NCI-H128 (cell line): Measurements from ENCODE around the gene SMPDL3A.

Source experiments
- DNase-seq: peaks from one replicate; lab custom pipeline; 2025; ENCODE audit not compliant: unreplicated experiment; lab: John Stamatoyannopoulos, UW

SMPDL3A gene

DNA sequence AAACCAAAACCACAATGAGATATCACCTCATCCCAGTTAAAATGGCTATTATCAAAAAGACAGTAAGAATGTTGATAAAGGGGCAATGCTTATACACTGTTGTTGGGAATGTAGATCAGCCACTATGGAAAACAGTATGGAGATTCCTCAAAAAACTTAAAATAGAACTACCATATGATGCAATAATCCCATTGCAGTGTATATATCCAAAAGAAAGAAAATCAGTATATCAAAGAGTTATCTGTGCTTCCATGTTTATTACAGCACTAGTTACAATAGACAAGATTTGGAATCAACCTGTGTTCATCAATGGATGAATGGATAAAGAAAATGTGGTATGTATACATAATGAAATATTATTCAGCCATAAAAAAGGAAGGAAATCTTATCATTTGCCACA lies 13.1 kb upstream of the SMPDL3A start:
- no peak for DNase-seq

DNA sequence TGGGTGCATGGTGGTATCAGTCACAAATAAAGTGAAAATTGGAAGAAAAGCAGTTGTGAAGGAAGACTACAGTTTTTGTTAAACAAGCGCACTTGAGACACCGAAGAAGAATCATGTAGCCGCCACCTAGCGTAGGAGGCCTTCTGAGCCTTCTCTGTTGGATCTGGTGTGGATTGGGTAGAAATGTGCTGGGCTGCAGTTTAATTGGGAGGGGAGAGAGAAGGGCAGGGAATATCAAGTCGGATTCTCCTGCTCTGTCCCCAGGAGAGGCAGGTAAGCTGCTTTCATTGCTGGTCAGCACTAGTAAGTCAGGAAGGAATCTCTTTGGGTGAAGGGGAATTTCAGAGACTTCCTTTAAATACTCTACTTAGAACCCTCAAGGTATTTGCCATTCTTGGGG lies 10.8 kb upstream of the SMPDL3A start:
- no peak for DNase-seq

DNA sequence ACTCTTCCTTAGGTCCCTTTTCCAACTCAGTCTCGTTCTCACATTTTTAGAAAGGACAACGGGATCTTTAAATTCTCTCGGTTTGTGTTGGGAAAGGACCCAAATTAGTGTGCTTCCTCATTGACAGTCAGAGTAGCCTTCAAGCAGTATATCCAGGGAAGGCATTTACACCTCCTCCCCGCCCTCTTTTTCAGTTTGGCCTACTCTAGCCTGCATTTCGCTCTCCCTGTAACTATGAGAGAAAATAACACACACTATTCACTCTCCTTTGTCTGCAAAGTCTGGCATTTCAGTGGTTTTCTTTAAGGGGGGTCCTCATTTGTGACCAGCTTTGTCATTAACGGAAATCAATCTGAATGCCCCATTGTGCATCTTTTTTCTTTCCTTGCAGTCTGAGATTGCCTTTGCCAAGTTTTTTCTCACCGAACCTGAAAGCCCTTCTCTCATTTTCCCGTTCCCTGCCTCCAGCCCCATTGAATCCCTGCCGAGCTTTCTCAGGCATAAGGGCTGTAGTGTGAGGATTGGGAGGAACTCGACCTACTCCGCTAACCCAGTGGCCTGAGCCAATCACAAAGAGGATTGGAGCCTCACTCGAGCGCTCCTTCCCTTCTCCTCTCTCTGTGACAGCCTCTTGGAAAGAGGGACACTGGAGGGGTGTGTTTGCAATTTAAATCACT lies 9.9 kb upstream of the SMPDL3A start:
- DNase-seq = peak; percentile 62

DNA sequence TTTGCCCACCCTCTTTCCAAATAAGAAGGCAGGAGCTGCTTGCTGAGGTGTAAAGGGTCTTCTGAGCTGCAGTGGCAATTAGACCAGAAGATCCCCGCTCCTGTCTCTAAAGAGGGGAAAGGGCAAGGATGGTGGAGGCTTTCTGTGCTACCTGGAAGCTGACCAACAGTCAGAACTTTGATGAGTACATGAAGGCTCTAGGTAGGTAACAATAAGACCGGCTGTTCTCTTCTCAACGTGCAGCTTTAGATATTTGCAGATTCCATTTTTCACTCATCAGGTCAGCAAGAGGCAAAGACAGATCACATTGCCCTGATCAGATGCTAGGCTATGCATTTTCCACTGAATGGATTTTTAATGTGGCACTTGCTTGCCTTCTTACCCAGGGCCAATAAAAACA lies 9.4 kb upstream of the SMPDL3A start, which contains the start of gene FABP7:
FABP7 (plus strand) TSS at position 50 of the 400 bp plus-strand sequence; CDS start at position 129, 79 bp downstream.
- no peak for DNase-seq

DNA sequence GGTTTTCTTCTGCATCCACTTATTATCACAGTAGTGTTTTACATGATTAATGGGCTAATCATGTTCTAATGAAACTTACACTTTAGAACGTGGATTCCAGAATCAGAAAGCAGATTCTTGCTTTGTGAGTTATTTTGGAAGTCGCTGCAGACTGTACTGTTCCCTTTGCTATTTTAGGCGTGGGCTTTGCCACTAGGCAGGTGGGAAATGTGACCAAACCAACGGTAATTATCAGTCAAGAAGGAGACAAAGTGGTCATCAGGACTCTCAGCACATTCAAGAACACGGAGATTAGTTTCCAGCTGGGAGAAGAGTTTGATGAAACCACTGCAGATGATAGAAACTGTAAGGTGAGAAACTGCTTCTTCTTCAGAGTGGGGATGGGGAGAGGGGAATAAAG lies 8.9 kb upstream of the SMPDL3A start:
- no peak for DNase-seq

DNA sequence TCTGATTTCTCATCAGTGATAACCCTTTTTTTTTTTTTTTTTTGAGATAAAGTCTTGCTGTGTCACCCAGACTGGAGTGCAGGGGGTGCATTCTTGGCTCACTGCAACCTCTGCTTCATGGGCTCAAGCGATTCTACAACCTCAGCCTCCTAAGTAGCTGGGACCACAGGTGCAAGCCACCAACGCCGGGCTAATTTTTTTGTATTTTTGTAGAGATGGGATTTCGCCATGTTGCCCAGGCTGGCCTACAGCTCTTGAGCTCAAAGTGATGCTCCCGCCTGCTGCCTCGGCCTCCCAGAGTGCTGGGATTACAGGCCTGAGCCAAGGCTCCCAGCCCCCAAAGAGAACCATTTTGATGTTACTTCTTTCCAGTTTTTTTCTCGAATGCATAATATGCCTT lies 7.3 kb upstream of the SMPDL3A start:
- no peak for DNase-seq

DNA sequence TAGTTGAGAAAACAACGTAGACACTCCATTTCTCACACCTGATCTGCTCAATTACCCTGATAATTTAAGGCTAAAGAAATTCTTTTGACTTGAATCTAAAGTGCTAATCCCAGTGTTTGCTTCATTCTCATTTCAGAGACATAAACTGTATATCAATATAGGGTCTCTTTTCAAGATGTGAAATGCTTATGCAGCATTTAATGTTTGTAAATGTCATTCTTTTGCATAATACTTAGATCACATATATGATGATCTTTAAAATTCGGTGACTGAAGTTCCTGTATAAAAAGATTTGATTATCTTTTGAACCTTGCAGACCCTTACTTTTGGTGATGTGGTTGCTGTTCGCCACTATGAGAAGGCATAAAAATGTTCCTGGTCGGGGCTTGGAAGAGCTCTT lies 5.7 kb upstream of the SMPDL3A start:
- no peak for DNase-seq

DNA sequence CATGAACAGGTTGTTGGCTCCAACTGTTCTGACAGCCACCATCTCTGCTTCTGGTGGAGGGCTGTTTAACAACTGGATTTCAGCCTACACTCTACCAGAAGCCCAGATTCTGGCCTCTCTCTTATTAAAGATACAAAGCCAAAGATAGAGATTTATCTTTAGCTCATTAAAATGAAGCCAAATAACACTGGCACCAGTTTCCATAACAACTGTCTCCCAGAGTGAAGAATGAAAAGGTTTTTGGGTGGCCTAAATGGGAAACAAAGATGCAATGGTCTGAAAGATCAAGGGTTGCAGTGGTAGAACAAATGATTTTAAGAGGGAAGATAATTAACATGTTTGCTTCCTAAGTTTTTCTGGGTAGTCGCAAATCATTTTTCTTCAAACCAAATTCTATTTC lies 3.2 kb upstream of the SMPDL3A start:
- DNase-seq = no peak

DNA sequence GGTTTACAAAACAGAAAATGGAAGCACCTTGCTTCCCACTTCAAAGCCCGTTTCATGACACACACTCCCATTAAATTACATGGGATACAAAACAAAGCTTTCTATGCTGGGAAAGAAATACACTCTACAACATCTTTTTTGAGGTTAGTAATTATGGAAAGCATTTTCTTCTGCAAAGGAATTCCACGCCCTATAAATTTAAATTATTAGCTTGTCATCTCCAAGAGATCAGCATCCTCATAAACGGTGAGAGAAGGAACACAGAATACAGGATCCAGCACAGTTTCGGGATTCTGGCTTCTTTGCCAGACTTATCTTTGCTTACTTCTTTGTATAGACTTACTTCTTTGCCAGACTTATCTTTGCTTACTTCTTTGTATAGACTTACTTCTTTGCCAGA lies 1.3 kb upstream of the SMPDL3A start:
- no peak for DNase-seq

DNA sequence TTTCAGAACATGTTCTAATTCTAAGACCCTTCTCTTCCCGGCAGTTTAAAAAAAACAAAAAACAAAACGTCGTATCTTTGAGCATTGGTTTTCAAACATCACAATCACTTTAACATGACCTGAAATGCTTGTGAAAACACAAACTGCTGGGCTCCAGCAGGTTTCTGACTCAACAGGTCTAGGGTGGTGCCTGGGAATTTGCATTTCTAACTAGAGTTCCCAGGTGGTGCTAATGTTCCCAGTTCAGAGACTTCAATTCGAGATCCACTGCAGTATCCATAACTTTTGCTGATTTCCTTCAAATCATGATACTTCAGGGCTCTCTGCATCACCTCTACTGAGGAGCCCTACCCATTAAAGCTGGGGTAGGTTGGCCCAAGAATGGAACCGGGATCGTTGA lies 850 bp upstream of the SMPDL3A start:
- no peak for DNase-seq

DNA sequence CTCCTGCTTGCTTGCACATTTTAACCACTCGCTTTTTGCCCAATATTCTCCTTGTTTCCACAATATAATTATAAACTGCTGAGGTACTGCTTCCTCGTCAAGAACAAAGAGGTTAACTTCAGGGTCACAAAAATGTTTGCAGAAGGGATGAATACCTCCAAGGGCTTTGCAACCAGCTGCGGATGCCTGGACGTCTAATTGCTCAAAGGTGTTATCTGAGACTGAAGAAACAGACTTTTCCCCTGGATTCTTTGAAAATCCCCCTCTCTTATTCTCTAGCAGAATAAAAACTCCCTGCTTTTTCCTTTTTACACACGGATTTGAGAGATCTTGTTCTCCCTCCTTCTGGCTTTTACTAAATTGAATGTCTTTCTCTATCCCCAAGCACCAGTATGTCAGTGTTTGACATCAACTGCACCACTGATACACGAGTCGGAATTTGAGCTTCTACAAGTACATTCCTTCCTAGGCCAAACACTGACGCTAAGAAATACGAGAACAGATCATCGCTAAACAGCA lies 336 bp upstream of the SMPDL3A start:
- no peak for DNase-seq

DNA sequence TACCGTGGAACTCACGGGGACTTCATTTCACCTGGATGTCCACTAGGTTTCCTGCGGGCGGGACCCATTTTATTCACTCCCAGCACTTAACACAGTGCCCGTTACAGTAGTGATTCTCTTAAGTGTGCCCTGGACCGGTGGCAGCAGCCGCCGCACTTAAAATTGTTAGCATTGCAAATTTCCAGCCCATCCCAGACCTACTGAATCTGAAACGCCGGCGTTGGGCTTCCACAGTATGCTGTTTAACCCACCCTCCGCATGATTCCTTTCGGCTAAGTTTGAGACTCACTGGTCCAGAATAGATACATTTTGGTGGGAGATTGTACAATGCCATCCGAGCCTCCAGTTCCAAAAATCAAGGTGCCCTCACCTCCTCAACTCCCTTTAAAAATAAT lies 967 bp downstream of the SMPDL3A start:
- no peak for DNase-seq

DNA sequence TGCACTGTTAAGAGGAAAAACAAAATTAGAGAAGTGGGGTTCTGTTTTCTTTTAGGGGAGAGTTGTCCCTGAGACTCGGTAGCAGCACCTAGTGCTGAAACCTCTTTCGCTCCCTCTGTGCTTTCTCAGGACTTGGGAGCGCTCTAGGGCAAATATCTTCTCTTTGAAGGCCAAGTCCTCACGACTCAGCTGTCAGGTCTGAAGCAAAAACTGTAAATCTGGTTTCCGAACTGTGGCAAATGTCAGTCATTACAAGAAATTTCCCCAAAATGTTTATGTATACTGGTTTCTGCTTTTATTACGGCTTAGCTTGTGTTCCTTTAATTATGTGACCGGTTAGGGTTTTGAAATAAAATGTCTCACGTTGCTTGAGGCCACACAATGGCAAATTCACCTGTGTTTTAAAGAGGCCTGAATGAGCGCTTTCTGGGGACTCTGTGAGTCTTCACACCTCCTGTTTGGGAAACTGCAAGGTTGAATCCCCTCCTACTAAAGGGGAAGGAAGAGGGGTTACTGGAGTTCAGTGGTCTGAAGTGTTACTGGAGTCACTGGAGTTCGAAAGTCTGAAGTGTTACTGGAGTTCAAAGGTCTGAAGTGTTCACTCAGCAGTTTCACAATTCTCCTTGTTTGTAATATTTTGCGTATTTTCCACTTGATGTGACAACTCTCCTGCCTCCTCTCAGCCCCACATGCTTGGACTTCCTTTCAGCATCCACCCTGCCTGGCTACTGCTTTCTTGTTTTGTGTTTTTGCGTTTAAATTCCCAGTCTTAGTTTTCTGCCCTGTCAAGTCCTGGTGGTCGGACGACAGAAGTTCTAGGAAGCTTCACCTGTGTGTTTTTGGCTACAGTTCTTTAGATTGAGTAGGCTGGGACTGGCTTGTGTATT lies 1.6 kb downstream of the SMPDL3A start:
- DNase-seq = no peak

DNA sequence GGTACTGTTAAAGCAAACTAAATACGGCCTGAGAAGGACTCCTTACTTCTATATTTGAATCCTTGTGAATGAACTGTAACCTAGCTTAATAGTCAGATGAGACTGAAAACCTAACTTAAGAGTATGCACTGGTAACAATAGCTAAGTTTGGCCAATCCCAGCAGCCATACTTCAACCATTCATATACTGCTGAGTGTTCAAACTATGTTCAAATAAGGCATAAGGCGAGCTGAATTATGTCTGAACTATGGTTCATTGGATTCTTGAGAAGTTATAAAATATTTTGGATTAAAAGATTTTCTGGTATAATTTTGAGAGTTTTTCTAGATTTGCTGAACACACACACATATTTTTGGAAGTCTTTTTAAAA lies 2.2 kb downstream of the SMPDL3A start:
- DNase-seq = no peak

DNA sequence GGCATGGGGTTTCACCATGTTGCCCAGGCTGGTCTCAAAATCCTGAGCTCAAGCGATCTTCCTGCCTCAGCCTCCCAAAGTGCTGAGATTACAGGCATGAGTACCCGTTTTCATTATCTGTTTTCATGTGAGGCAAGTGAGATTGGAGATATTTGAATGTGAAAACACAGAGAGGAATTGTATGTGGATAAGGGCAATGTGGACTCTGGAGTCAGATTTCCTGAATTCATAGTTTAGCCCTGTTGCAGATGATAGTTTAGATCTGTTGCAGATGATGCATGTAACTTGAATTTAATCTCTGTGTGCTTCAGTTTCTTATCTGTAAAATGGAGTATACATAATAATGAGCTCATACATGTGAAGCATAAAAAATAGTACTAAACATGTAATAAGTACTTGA lies 3.7 kb downstream of the SMPDL3A start:
- DNase-seq = no peak

DNA sequence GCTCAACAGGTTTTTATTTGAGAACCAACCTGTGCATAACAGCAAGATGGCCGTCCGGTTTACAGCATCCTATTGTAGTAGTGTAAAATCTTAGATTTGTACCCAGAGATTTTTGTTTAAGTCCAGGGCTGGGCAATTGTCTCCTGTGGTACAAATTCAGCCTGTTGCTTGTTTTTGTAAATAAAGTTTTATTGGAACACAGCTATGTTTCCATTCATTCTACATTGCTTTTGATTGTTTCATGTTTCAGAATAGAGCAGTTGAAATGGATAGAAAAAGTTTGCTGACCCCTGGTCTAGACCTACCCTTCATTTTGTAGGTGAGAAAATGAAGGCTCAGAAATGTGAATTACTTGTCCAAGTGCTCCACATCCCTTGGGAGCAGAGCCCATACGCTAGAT lies 8.5 kb downstream of the SMPDL3A start:
- no peak for DNase-seq

DNA sequence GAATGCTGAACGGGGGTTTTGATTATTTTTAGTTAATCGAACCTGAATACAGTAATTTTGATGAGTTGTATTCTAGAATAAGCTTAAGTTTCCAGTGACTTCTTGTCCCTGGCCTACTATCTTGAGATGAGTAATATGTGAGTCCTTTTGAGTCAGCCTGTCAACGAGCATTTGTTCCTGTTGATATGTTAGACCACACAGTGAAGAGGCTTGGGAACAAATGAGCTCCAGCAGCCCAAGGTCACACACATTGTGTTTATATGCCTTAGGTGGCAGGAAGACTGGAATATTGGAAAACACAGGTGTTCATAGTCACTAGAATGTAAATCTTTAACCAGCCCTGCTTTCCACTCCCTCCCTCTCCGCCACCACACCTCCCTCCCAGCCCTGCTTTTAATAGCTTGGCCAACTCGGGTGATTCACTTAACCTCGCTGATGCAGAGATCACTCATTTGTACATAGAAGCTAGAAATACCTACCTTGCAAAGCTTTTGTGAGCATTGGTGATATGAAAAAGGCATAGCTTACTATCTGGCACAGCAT lies 9.1 kb downstream of the SMPDL3A start:
- no peak for DNase-seq

DNA sequence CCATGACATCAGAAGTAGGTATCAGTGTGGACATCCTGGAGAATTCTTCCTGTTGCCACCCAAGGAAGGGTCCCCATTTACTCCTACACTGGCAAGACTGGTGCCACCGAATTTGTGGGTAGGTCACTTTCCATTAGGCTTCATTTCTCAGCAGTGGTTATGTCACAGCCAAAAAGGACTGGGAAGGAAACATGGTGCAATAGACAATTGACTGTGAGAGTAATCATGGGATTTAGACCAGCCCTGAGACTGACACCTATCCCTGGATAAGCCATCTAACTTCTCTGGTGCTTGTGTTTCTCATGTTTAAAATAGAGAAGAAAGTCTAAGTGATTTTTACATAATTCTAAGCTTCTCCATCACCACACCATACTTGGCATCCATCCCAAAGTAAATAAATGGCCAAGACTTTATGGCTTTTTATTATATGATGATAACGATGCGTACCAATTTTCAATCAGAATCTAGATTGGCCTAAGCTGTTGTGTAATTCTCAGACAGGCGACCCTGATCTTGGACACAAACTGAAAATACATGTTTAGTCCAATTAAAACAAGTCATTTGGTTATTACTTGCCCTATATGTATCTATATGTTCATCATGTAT lies 10.2 kb downstream of the SMPDL3A start:
- DNase-seq = no peak

DNA sequence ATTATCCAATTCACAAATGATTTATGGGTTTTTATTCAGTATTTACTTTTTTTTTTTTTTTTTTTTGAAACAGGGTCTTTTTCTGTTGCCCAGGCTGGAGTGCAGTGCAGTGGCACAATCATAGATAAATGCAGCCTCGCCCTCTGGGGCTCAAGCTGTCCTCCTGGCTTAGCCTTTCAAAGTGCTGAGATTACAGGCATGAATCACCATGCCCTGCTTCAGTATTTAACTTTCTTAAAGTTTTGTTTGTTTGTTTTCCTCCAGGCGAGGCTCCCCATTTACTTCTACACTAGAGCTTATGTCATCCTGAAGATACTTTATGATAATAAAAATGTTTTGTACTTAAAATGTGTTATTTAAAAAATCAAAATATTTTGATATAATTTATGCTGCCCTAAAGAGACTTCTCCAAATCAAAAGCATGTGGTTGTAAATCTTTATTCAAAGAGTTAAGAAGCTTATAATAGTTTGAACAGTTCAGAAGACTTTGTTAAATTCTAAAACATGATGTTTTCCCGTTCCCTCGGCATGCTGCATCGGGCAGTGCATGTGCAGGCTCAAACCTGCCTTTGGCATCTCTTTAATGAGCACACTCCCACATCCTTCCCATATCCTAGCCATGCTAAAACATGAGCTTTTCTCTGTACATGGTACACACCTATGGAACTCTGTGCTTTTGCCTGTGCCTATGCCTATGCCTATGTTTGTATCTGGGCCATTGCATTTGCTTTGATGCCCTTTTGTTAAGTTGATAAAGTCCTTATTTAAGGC lies 11.0 kb downstream of the SMPDL3A start:
- DNase-seq = no peak

DNA sequence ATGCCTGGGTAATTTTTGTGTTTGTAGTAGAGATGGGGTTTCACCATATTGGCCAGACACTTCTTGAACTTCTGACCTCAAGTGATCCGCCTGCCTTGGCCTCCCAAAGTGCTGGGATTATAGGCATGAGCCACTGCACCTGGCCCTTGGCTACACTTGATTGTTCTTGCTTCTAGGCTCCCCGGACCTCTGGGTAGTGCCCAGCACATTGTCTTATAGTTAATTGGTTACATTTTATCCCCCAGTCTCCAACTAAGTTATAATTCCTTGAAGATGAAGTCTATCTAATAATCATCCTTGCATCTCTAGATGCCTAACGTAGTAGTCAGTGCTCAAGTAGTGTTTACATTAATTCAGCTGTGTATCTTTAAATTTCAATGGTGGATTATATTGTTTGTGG lies 11.8 kb downstream of the SMPDL3A start:
- DNase-seq = no peak

DNA sequence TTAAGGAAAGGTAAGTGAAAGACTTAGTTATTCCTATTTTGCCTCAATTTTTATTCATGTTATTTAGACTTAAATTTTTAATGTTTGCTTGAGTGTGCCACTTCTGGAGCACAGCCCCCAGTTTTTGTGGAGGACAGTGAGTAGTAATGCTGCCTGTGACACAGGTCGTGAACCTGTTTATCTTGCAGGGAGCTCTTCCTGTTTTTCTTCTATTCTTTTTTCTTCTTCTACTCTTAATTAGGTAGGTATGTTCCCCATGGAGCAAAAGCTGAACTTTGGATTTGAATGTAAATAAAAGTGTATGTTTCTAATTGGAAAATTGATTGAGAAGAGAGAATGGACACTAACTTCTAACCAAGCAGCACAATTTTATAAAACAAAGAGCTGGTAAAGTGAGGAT lies 12.3 kb downstream of the SMPDL3A start:
- DNase-seq = no peak
